GM23338 (cell line): ENCODE measurements around the gene KRT7. TPM values are rescaled to one million over a fixed set of nuclear protein-coding genes. Genes with fewer than 3 reads are reported as not detected.

Source experiments
- polyA plus RNA-seq: library from polyadenylated mRNA; unstranded; fragments of >200 nt; fragmentation: Nextera tagmentation; extraction: Ambion mirVana; gene quantifications from 2 replicates; pipeline ENCODE4 v1.2.1, GENCODE V29; 2016
- total RNA-seq: library from RNA; depleted of rRNA; stranded (reverse); fragments of >200 nt; shearing (Covaris generic); gene quantifications from 2 replicates; pipeline ENCODE4 v1.2.3, GENCODE V29; 2014; rRNA removed

Gene KRT7
- total and polyA plus RNA-seq, 2 experiments from 2014 or later: 6.5 to 9.4 TPM

Other genes starting within 250 kb of the KRT7 start
- gene TAMALIN, start 226.3 kb upstream of the KRT7 start, total RNA-seq: 3.0 and 3.5 TPM in 2 replicates
- 0.34 and 0.73 TPM in 2 replicates for gene TAMALIN, start 226.3 kb upstream of the KRT7 start, polyA plus RNA-seq
- 13.4 and 19.1 TPM in 2 replicates for gene NR4A1, start 181.8 kb upstream of the KRT7 start, total RNA-seq
- 7.5 and 8.3 TPM in 2 replicates for gene NR4A1, start 181.8 kb upstream of the KRT7 start, polyA plus RNA-seq
- gene ATG101, start 163.3 kb upstream of the KRT7 start, total RNA-seq: 60.3 and 111 TPM in 2 replicates
- 27.7 and 29.4 TPM in 2 replicates for gene ATG101, start 163.3 kb upstream of the KRT7 start, polyA plus RNA-seq
- gene SMIM41, start 153.5 kb upstream of the KRT7 start, total RNA-seq: 0.12 and 0.66 TPM in 2 replicates
- 0.66 and 0.80 TPM in 2 replicates for gene SMIM41, start 153.5 kb upstream of the KRT7 start, polyA plus RNA-seq
- gene KRT80, start 41.2 kb upstream of the KRT7 start, total RNA-seq: not detected in 2 replicates
- gene KRT80, start 41.2 kb upstream of the KRT7 start, polyA plus RNA-seq: not detected in 2 replicates
- not detected in 2 replicates for gene KRT86, start 41.4 kb downstream of the KRT7 start, total RNA-seq
- gene KRT86, start 41.4 kb downstream of the KRT7 start, polyA plus RNA-seq: 0.16 and 0.30 TPM in 2 replicates
- gene KRT81, start 58.3 kb downstream of the KRT7 start, total RNA-seq: not detected in 2 replicates
- not detected in 2 replicates for gene KRT81, start 58.3 kb downstream of the KRT7 start, polyA plus RNA-seq
- gene KRT83, start 88.2 kb downstream of the KRT7 start, total RNA-seq: not detected in 2 replicates
- gene KRT83, start 88.2 kb downstream of the KRT7 start, polyA plus RNA-seq: not detected in 2 replicates
- gene KRT85, start 134.2 kb downstream of the KRT7 start, total RNA-seq: not detected in 2 replicates
- gene KRT85, start 134.2 kb downstream of the KRT7 start, polyA plus RNA-seq: not detected in 2 replicates
- gene KRT84, start 152.4 kb downstream of the KRT7 start, total RNA-seq: not detected in 2 replicates
- not detected in 2 replicates for gene KRT84, start 152.4 kb downstream of the KRT7 start, polyA plus RNA-seq
- not detected in 2 replicates for gene KRT82, start 173.1 kb downstream of the KRT7 start, total RNA-seq
- not detected in 2 replicates for gene KRT82, start 173.1 kb downstream of the KRT7 start, polyA plus RNA-seq
- not detected in 2 replicates for gene KRT75, start 201.1 kb downstream of the KRT7 start, total RNA-seq
- not detected in 2 replicates for gene KRT75, start 201.1 kb downstream of the KRT7 start, polyA plus RNA-seq
- gene KRT6B, start 218.9 kb downstream of the KRT7 start, total RNA-seq: not detected in 2 replicates
- gene KRT6B, start 218.9 kb downstream of the KRT7 start, polyA plus RNA-seq: not detected in 2 replicates
- gene KRT6C, start 240.6 kb downstream of the KRT7 start, total RNA-seq: not detected in 2 replicates
- not detected in 2 replicates for gene KRT6C, start 240.6 kb downstream of the KRT7 start, polyA plus RNA-seq